Measurements from ENCODE around the gene CCDC196.
"Not testable (repeated sequence)": the region's sequence is repeated elsewhere in the genome, so short reads cannot be mapped to it uniquely, and the experiment has no call there.

Gene CCDC196

GRCh38 chr14:66495218-66496098 is 9.3 kb downstream of the CCDC196 start:
- DNase-seq (ENCODE audit: low spot score), result peak; percentile 79

GRCh38 chr14:66496188-66496807 is 10.1 kb downstream of the CCDC196 start:
- no peak for DNase-seq (ENCODE audit: low spot score)

GRCh38 chr14:66496911-66497310 is 10.7 kb downstream of the CCDC196 start:
- DNase-seq (ENCODE audit: low spot score), result no peak

- DNase-seq (ENCODE audit: low spot score), result no peak
Observed at GRCh38 chr14:66498311-66498710, 12.1 kb downstream of the CCDC196 start.

- DNase-seq (ENCODE audit: low spot score), result no peak
Observed at GRCh38 chr14:66501592-66501991, 15.4 kb downstream of the CCDC196 start.

- not testable (repeated sequence) for DNase-seq (ENCODE audit: low spot score)
Observed at GRCh38 chr14:66502836-66503235, 16.7 kb downstream of the CCDC196 start.

- no peak for DNase-seq (ENCODE audit: low spot score)
Observed at GRCh38 chr14:66503532-66503931, 17.4 kb downstream of the CCDC196 start.

- DNase-seq (ENCODE audit: low spot score), result no peak
Observed at GRCh38 chr14:66507181-66507721, 21.1 kb downstream of the CCDC196 start.

GRCh38 chr14:66507722-66508546 is 21.8 kb downstream of the CCDC196 start, which contains the start of gene GPHN:
Gene GPHN (plus strand): TSS chr14:66508147.
- peak; percentile 97 for DNase-seq (ENCODE audit: low spot score)

GRCh38 chr14:66508547-66508845 is 22.3 kb downstream of the CCDC196 start:
- DNase-seq (ENCODE audit: low spot score), result no peak

- peak; percentile 39 for DNase-seq (ENCODE audit: low spot score)
Observed at GRCh38 chr14:66508846-66509621, 22.9 kb downstream of the CCDC196 start.

GRCh38 chr14:66509874-66510273 is 23.7 kb downstream of the CCDC196 start:
- DNase-seq (ENCODE audit: low spot score), result no peak

- DNase-seq (ENCODE audit: low spot score), result no peak
Observed at GRCh38 chr14:66511849-66512248, 25.7 kb downstream of the CCDC196 start.

GRCh38 chr14:66514213-66514612 is 28.0 kb downstream of the CCDC196 start:
- no peak for DNase-seq (ENCODE audit: low spot score)

GRCh38 chr14:66530526-66530925 is 44.4 kb downstream of the CCDC196 start:
- no peak for DNase-seq (ENCODE audit: low spot score)

- no peak for DNase-seq (ENCODE audit: low spot score)
Observed at GRCh38 chr14:66539034-66539433, 52.9 kb downstream of the CCDC196 start.

- no peak for DNase-seq (ENCODE audit: low spot score)
Observed at GRCh38 chr14:66540038-66540437, 53.9 kb downstream of the CCDC196 start.

- no peak for DNase-seq (ENCODE audit: low spot score)
Observed at GRCh38 chr14:66541627-66542026, 55.5 kb downstream of the CCDC196 start.

- DNase-seq (ENCODE audit: low spot score), result no peak
Observed at GRCh38 chr14:66543996-66544395, 57.8 kb downstream of the CCDC196 start.

- DNase-seq (ENCODE audit: low spot score), result not testable (repeated sequence)
Observed at GRCh38 chr14:66545191-66545590, 59.0 kb downstream of the CCDC196 start.

- not testable (repeated sequence) for DNase-seq (ENCODE audit: low spot score)
Observed at GRCh38 chr14:66545751-66546150, 59.6 kb downstream of the CCDC196 start.

Data from putamen (tissue), 1 donor.